ENCODE data around the gene RPL41. TPM values are rescaled to one million over a fixed set of nuclear protein-coding genes. Genes with fewer than 3 reads are reported as not detected.

The RPL41 gene
- total and polyA plus RNA-seq, 10 of the 15 experiments (the other 5 are each of a cell fraction or from before 2014, with no cell fraction given), result 4,144 to 19,112 (median 8,004) TPM

DNA sequence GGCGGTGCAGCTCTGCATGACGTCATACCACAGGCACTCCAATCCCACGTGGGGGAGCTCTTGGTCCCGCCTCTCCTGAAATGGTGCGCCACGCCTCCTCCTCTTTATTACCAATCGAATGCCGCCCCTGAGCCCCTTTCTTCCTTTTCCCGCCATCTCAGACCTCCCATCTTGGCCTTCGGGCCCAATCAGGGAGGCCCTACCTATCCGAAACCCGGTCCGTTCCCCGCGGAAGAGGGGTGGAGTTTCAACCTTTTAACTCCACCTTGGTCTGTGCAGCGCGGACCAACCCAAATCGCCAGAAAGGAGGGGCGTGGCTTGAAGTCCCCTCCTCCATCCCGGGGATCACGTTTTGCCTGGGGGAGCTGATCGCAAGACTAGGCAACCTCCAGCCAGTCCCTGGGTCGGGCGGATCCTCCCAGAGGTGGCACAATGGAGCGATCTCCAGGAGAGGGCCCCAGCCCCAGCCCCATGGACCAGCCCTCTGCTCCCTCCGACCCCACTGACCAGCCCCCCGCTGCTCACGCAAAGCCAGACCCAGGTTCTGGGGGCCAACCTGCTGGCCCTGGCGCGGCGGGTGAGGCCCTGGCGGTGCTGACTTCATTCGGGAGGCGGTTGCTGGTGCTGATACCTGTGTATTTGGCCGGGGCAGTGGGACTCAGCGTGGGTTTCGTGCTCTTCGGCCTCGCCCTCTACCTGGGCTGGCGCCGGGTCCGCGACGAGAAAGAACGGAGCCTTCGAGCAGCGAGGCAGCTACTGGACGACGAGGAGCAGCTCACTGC is 11.6 kb downstream of the RPL41 start, which contains the start of gene ESYT1 (continued):
- TF ChIP-seq CHD2 (IDR thresholded peaks at IDR 0.05; ENCODE audit: borderline replicate concordance, low read depth, low read length), result peak; percentile 78
- TF ChIP-seq, protein P1, sequence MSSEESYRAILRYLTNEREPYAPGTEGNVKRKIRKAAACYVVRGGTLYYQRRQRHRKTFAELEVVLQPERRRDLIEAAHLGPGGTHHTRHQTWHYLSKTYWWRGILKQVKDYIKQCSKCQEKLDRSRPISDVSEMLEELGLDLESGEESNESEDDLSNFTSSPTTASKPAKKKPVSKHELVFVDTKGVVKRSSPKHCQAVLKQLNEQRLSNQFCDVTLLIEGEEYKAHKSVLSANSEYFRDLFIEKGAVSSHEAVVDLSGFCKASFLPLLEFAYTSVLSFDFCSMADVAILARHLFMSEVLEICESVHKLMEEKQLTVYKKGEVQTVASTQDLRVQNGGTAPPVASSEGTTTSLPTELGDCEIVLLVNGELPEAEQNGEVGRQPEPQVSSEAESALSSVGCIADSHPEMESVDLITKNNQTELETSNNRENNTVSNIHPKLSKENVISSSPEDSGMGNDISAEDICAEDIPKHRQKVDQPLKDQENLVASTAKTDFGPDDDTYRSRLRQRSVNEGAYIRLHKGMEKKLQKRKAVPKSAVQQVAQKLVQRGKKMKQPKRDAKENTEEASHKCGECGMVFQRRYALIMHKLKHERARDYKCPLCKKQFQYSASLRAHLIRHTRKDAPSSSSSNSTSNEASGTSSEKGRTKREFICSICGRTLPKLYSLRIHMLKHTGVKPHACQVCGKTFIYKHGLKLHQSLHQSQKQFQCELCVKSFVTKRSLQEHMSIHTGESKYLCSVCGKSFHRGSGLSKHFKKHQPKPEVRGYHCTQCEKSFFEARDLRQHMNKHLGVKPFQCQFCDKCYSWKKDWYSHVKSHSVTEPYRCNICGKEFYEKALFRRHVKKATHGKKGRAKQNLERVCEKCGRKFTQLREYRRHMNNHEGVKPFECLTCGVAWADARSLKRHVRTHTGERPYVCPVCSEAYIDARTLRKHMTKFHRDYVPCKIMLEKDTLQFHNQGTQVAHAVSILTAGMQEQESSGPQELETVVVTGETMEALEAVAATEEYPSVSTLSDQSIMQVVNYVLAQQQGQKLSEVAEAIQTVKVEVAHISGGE (CRISPR knock-in tag; IDR thresholded peaks at IDR 0.05), result no peak
- TF ChIP-seq, protein P2, sequence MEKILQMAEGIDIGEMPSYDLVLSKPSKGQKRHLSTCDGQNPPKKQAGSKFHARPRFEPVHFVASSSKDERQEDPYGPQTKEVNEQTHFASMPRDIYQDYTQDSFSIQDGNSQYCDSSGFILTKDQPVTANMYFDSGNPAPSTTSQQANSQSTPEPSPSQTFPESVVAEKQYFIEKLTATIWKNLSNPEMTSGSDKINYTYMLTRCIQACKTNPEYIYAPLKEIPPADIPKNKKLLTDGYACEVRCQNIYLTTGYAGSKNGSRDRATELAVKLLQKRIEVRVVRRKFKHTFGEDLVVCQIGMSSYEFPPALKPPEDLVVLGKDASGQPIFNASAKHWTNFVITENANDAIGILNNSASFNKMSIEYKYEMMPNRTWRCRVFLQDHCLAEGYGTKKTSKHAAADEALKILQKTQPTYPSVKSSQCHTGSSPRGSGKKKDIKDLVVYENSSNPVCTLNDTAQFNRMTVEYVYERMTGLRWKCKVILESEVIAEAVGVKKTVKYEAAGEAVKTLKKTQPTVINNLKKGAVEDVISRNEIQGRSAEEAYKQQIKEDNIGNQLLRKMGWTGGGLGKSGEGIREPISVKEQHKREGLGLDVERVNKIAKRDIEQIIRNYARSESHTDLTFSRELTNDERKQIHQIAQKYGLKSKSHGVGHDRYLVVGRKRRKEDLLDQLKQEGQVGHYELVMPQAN (conservative IDR thresholded peaks at IDR 0.05), result peak; percentile 71
- TF ChIP-seq SP1 (IDR thresholded peaks at IDR 0.05; ENCODE audit: low read depth, low read length), result peak; percentile 81
- TF ChIP-seq, protein P3, sequence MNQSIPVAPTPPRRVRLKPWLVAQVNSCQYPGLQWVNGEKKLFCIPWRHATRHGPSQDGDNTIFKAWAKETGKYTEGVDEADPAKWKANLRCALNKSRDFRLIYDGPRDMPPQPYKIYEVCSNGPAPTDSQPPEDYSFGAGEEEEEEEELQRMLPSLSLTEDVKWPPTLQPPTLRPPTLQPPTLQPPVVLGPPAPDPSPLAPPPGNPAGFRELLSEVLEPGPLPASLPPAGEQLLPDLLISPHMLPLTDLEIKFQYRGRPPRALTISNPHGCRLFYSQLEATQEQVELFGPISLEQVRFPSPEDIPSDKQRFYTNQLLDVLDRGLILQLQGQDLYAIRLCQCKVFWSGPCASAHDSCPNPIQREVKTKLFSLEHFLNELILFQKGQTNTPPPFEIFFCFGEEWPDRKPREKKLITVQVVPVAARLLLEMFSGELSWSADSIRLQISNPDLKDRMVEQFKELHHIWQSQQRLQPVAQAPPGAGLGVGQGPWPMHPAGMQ (IDR thresholded peaks at IDR 0.05; ENCODE audit: borderline replicate concordance), result no peak
- TF ChIP-seq, protein P4, sequence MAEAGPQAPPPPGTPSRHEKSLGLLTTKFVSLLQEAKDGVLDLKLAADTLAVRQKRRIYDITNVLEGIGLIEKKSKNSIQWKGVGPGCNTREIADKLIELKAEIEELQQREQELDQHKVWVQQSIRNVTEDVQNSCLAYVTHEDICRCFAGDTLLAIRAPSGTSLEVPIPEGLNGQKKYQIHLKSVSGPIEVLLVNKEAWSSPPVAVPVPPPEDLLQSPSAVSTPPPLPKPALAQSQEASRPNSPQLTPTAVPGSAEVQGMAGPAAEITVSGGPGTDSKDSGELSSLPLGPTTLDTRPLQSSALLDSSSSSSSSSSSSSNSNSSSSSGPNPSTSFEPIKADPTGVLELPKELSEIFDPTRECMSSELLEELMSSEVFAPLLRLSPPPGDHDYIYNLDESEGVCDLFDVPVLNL (IDR thresholded peaks at IDR 0.05; ENCODE audit: low read depth, low read length), result peak; percentile 88
- peak; percentile 99 for TF ChIP-seq NBN (IDR thresholded peaks at IDR 0.05)
- TF ChIP-seq, protein P5, sequence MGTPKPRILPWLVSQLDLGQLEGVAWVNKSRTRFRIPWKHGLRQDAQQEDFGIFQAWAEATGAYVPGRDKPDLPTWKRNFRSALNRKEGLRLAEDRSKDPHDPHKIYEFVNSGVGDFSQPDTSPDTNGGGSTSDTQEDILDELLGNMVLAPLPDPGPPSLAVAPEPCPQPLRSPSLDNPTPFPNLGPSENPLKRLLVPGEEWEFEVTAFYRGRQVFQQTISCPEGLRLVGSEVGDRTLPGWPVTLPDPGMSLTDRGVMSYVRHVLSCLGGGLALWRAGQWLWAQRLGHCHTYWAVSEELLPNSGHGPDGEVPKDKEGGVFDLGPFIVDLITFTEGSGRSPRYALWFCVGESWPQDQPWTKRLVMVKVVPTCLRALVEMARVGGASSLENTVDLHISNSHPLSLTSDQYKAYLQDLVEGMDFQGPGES (IDR thresholded peaks at IDR 0.05), result peak; percentile 64; the same call in 1 of the 2 replicates
- 0 out of 2 replicates have a peak, but pooled peaks have one; percentile 28 for TF ChIP-seq EED (IDR thresholded peaks at IDR 0.05; ENCODE audit: low read depth)
- TF ChIP-seq STAT1 (conservative IDR thresholded peaks at IDR 0.05), result no peak
- no peak for TF ChIP-seq RUNX3 (IDR thresholded peaks at IDR 0.05; ENCODE audit: low read length)
- TF ChIP-seq, protein P6, sequence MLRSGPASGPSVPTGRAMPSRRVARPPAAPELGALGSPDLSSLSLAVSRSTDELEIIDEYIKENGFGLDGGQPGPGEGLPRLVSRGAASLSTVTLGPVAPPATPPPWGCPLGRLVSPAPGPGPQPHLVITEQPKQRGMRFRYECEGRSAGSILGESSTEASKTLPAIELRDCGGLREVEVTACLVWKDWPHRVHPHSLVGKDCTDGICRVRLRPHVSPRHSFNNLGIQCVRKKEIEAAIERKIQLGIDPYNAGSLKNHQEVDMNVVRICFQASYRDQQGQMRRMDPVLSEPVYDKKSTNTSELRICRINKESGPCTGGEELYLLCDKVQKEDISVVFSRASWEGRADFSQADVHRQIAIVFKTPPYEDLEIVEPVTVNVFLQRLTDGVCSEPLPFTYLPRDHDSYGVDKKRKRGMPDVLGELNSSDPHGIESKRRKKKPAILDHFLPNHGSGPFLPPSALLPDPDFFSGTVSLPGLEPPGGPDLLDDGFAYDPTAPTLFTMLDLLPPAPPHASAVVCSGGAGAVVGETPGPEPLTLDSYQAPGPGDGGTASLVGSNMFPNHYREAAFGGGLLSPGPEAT (IDR thresholded peaks at IDR 0.05; ENCODE audit: low read depth), result no peak
- peak; percentile 95 for TF ChIP-seq JUND (IDR thresholded peaks at IDR 0.05; ENCODE audit: low read depth, low read length)
- TF ChIP-seq MYC (IDR thresholded peaks at IDR 0.05; ENCODE audit: insufficient read depth, insufficient read length, insufficient replicate concordance, low read length, severe bottlenecking), result no peak
- TF ChIP-seq BACH1 (IDR thresholded peaks at IDR 0.05; ENCODE audit: borderline replicate concordance), result no peak; the same call in 1 of the 2 replicates
- TF ChIP-seq, protein P7, sequence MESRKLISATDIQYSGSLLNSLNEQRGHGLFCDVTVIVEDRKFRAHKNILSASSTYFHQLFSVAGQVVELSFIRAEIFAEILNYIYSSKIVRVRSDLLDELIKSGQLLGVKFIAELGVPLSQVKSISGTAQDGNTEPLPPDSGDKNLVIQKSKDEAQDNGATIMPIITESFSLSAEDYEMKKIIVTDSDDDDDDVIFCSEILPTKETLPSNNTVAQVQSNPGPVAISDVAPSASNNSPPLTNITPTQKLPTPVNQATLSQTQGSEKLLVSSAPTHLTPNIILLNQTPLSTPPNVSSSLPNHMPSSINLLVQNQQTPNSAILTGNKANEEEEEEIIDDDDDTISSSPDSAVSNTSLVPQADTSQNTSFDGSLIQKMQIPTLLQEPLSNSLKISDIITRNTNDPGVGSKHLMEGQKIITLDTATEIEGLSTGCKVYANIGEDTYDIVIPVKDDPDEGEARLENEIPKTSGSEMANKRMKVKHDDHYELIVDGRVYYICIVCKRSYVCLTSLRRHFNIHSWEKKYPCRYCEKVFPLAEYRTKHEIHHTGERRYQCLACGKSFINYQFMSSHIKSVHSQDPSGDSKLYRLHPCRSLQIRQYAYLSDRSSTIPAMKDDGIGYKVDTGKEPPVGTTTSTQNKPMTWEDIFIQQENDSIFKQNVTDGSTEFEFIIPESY (IDR thresholded peaks at IDR 0.05), result no peak
